Measurements from ENCODE around the gene MYEOV.

DNA sequence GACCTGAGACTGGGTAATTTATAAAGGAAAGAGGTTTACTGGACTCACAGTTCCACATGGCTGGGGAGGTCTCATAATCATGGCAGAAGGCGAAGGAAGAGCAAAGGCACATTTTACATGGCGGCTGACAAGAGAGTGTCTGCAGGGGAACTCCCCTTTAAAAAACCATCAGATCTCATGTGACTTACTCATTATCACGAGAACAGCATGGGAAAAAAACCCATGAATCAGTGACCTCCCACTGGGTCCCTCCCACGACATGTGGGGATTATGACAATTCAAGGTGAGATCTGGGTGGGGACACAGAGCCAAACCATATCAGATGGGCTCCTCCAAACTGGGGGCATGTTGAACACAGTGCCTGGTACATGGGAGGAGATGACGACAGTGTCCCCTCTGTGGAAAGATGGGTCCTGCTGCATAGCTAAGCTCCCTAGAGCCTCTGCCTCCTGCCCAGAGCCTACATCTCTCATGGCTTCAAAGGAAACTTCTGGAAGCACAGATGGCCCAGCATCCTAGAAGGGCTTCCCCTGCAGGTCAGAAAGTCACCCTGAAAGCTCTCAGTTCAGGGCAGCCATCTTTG, 46.1 kb downstream of the MYEOV start:
- TF ChIP-seq, protein P1, sequence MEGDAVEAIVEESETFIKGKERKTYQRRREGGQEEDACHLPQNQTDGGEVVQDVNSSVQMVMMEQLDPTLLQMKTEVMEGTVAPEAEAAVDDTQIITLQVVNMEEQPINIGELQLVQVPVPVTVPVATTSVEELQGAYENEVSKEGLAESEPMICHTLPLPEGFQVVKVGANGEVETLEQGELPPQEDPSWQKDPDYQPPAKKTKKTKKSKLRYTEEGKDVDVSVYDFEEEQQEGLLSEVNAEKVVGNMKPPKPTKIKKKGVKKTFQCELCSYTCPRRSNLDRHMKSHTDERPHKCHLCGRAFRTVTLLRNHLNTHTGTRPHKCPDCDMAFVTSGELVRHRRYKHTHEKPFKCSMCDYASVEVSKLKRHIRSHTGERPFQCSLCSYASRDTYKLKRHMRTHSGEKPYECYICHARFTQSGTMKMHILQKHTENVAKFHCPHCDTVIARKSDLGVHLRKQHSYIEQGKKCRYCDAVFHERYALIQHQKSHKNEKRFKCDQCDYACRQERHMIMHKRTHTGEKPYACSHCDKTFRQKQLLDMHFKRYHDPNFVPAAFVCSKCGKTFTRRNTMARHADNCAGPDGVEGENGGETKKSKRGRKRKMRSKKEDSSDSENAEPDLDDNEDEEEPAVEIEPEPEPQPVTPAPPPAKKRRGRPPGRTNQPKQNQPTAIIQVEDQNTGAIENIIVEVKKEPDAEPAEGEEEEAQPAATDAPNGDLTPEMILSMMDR (IDR thresholded peaks at IDR 0.05), result no peak
- TF ChIP-seq ZFX (IDR thresholded peaks at IDR 0.05; ENCODE audit: borderline replicate concordance), result no peak

Data from 22Rv1 (cell line).